NOMO-1 (cell line): ENCODE data around the gene OXA1L.
"Not testable (repeated sequence)": the region's sequence is repeated elsewhere in the genome, so short reads cannot be mapped to it uniquely, and the experiment has no call there.

Experiments used
- DNase-seq, 2 experiments: peaks; one replicate each; lab custom pipeline; 2025; ENCODE audit not compliant: unreplicated experiment in 2 of 2; lab: John Stamatoyannopoulos, UW

OXA1L gene

DNA sequence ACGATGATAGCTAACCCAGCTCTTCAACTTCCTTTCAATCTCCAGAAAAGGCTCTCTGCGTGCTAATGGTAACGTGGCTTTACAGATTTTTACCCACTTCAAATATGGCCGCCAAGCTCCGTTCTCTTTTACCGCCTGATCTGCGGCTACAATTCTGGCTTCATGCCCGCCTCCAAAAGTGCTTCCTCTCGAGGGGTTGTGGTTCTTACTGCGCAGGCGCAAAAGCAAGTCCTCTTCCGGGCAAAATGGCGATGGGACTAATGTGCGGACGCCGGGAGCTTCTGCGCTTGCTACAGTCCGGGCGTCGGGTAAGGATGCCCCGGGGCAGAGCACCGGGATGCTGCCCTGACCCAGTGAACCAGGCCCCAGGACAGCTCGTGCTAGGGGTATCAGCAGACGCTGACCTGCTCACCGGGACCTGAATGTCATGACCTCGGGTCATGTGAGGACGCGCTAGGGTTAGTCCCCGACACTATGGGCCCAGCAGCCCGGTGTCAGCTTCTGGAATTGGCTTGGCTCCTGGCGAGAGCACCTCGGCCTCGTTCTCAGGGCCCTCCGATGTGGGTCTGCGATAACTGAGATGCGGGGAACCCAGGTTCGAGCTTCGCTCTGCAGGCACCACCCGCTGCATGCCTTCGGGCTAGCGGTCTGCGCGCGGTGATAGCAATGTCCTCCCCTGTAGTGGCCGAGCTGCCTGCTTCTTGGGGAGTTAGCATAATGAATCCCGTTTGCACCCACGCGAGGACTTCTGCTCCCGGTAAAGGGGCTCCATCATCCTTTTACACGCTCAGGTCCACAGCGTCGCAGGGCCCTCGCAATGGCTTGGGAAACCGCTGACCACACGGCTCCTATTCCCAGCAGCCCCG lies at the start of gene OXA1L:
Gene OXA1L, plus strand, starts transcription at position 232 of the 866 bp plus-strand sequence. Its CDS starts 14 bp downstream, at position 246.
- peak; percentile 96 for DNase-seq

DNA sequence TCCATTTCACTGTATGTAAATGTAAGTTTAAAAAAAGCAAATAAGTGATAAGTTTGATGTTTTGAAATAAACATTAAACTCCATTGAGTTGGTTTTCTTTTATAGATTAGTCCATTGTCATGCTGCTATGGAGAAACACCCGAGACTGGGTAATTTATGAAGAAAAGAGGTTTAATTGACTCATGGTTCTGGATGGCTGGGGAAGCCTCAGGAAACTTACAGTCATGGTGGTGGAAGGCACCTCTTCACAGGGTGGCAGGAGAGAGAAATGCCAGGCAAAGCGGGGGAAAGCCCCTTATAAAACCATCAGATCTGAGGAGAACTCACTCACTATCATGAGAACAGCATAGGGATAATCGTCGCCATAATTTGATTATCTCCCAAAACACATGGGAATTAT lies 48.4 kb upstream of the OXA1L start:
- DNase-seq: no peak

DNA sequence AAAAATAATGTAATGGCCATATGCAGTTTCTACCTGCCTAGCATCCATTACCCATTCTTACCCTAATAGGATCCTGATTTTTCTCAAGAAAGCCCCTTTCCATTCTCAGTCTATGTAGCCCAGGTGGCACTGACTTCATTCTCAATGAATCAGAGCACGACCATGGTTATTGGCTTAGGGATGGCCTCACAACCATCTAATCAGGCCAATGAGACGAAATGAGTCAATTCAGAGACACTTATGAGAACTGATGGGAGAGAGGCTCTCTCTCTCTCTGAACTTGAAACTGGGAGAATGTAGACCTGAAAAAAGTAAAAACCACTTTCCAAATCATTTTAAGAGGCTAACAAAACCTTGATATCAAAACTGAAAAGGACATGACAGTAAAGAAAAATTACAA lies 45.3 kb upstream of the OXA1L start:
- DNase-seq: no peak

DNA sequence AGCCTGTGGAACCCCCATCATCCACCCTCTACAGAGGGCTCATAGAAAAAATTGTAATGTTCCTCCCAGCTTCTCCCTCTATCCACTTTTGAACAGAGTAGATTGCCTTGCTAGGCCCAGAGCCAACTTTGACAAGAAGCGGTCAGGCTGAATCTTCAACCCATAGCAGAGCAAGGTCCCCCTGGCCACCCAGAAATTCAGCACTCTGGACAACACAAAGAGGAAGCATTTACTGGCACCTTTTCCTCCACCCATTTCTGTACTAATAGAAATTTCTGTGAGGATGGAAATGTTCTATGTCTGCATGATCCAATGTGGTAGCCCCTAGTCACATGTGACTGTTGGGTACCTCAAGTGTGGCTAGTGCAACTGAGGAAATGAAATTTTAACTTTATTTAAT lies 42.7 kb upstream of the OXA1L start:
- DNase-seq: no peak

DNA sequence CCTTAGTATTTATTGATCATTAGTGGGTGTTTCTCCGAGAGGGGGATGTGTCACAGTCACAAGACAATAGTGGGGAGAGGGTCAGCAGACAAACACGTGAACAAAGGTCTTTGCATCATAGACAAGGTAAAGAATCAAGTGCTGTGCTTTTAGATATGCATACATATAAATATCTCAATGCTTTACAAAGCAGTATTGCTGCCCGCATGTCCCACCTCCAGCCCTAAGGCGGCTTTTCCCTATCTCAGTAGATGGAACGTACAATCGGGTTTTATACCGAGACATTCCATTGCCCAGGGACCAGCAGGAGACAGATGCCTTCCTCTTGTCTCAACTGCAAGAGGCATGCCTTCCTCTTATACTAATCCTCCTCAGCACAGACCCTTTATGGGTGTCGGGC lies 41.6 kb upstream of the OXA1L start:
- not testable (repeated sequence) for DNase-seq

DNA sequence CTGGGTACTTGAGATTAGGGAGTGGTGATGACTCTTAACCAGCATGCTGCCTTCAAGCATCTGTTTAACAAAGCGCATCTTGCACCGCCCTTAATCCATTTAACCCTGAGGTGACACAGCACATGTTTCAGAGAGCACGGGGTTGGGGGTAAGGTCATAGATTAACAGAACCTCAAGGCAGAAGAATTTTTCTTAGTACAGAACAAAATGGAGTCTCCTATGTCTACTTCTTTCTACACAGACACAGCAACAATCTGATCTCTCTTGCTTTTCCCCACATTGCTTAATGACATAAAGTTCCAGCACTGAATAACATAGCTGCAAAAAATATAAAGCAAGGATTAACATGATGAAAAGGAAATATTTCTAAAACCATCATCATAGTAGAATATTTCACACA lies 41.1 kb upstream of the OXA1L start:
- DNase-seq: not testable (repeated sequence)

DNA sequence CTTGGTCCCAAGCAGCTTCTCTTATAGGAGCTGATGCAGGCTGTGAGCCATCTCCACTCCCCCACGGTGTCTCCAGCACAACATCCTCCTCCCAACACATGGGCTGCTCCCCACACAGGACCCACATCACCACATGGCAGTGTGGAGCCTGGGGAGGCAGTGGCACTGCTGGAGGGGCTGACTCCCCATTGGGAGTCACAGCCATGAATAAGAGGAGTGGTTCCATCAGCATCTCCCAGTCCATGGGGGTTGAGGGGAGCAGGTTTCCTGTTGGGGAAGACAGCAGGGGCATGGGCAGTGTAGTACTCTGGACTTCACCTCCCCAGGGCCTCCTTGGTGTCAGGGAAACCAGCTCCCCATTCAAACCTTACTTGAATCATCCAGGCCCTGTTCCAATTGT lies 40.5 kb upstream of the OXA1L start:
- DNase-seq: no peak

DNA sequence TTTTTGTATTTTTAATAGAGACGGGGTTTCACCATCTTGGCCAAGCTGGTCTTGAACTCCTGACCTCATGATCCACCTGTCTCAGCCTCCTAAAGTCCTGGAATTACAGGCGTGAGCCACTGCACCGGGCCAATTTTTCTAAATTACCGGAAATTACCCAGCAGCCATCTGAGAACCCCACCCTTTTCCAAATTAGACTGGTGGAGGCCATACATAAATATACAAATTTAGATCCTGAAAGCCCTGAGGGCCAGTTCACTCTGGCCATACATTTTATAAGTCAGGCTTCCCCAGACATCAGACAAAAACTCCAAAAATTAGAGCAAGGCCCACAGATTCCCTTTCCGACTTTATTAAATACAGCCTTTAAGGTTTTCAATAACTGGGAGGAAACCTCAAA lies 34.4 kb upstream of the OXA1L start:
- not testable (repeated sequence) for DNase-seq

DNA sequence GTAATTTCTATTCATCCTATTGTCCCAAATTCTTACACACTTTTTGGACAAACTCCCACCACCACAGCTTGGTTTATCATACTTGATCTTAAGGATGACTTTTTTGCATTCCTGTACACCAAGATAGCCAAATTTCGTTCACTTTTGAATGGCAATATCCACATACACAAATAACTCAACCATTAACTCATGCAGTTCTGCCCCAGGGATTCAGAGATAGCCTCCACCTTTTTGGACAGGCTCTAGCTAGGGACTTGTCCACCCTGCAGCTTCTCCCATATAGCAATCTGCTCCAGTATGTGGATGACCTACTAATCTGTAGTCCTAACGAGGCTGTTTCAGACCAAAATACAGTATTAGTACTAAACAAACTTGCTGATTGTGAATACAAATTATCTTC lies 32.7 kb upstream of the OXA1L start:
- DNase-seq: no peak

DNA sequence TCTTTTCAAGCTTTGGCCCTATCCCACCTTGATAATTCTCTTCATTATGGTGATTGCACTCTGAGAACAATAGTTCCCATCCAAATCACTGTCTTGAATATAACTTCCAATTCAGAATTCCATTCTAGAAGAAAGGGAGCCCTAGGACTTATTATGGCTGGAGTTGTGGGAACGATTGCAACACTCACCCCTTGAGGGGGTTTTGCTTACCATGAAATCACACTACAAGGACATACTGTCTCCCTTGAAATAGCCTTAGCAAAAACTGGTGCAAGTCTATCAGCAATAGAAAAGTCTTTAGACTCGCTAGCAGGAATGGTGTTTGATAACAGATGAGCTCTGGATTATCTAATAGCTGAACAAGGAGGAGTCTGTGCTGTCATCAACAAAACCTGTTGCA lies 31.4 kb upstream of the OXA1L start:
- no peak for DNase-seq

DNA sequence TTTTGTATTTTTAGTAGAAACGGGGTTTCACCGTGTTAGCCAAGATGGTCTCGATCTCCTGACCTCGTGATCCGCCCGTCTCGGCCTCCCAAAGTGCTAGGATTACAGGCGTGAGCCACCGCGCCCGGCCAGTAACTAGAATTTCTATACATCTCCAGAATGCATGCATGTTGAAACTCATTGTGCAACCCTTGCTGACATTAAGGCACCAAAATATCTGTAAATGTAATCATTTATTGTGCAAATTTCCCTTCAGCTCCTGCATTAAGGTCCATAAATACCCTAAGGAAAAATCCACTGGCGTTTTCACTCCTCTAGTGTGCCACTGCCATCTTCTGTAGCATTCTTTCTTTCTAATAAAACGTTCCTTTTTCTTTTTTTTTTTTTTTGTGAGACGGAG lies 30.1 kb upstream of the OXA1L start:
- not testable (repeated sequence) for DNase-seq

DNA sequence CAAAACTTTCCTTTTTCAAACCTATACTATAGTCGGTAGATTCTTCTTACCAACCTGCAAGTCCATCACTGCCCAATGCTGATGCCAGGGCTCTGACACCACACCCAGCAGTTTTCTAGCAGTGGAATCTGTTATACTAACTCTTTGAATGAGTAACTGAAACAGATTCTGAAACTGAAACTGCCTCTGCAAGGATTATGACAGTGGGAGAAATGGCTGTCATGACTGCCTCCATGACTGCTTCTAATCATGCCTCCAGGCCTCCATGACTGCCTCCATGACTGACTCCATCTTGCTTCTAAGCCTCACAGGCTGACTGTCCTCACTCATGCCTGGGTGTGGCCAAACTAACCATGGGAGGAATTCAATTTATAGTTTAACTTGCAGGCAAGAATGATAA lies 29.4 kb upstream of the OXA1L start:
- no peak for DNase-seq

DNA sequence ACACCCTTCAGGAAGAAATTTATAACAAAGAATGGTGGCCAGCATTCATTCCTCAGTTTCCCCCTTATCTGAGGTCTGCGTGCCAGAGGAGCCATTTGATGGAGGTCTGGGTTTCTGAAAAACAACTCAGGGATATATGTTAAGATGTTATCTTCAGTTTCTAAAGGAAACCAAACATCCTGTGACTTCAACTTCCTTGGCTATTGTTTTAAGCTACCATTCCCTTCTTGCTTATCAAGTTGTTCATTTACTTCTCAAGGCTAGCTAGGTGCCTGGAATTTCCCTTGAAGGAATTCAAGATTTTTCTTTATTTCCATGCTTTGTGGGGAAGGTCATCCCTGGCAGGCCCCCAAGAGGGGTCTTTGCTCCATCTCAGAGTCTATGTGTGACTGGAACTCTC lies 27.1 kb upstream of the OXA1L start:
- DNase-seq: no peak

DNA sequence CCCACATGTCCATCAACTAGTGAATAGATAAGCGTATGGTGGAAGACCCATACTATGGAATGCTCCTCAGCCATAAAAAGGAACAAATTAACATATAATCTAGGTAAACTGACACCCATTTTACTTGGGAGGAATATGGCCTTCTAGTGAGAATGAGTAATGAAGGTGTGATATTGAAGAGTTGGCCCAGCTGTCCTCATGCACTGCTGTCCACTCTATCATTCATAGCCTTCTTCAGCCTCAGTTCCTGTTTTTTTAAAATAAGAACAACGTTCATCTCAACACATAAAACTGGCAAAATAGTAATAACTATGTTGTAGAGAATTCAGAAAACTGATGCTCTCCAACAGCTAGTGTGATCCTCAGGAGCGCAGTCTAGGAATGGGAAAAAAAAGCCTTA lies 26.5 kb upstream of the OXA1L start:
- no peak for DNase-seq

DNA sequence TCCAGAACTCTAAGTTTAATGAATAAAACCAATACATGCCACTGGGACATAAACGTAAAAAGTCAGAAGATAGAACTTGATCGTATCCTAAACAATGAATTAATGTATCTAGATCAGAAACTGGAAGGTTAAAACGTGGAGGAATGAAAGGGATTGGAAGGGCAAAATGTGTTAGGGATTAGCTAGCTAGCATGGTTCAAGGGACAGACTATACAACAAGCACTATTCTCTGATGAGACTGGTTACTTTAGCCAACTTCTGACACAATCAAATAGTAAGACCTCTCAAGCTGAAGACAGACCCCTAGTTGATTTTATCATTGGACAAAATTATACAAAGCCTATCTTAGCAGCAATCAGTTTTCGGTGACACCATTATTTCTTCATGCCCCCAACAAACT lies 18.7 kb upstream of the OXA1L start:
- no peak for DNase-seq

DNA sequence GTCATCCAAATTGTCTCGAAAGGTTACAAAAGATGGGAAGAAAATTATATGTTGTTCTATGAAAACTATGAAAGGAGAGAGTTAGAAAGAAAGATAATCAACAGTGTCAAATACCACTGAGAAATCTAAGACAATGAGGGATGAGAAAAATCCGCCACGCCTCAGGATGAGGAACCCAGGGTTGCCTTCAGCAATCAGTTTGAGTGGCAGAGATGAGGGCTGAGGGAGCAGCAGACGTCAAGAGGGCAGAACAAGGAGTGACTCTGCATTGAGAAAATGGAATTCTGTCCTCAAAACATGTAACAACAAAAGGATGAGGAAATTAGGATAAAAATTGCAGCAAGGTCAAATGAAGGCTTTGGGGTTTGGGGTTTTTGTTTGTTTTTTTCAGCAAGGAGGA lies 18.3 kb upstream of the OXA1L start:
- DNase-seq: peak; percentile 3 to 40

DNA sequence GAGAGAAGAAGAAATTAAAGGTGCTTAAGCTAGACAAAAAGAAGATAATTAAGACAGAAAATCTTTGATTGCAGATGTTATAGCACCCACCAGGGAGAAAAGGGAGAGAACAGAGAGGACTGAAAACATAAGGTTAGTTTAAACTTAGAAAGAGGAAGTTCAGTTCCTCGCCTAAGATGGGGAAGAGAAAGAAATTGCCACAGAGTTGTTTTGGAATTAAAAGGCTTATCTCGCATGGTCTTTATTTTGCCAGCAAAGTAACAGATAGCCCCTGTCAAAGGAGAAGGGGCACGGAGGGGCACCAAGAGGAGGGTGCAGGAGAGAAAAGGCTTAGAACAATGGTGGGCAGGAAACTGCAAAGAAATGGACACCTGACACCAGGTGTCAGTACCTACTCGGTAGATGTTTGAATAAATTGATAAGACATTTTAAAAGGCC lies 17.8 kb upstream of the OXA1L start:
- DNase-seq: peak; percentile 42 to 74

DNA sequence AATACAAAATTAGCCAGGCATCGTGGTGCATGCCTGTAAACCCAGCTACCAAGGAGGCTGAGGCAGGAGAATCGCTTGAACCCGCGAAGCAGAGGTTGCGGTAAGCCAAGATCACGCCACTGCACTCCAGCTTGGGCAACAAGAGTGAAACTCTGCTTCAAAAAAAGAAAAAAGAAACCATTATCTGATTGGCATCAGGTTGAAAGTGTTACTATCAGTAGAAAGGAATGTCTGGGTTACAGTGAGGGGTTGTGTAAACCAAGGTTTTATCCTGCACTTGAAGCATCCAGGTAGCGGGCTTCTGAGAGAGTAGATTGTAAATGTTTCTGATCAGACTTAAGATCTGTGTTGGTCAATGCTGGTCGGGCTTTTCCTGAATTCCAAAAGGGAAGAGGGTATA lies 14.1 kb upstream of the OXA1L start:
- DNase-seq: no peak

DNA sequence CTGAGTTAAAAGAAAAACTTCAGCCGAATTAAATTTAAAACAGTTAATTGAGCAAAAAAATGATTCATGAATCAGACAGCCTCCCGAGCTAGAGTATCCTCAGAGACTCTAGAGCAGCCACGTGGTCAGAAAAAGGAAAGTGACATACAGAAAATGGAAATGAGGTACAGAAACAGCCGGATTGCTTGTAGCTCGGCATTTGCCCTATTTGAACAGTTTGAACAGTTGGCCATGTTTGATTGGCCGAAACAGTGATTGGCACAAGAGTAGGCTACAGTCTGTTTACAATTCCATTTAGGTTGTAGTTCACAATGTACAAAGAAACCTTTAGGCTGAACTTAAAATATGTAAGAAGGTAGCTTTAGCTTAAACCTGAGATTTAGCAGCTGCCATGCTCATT lies 12.9 kb upstream of the OXA1L start:
- peak; percentile 3 to 33 for DNase-seq

DNA sequence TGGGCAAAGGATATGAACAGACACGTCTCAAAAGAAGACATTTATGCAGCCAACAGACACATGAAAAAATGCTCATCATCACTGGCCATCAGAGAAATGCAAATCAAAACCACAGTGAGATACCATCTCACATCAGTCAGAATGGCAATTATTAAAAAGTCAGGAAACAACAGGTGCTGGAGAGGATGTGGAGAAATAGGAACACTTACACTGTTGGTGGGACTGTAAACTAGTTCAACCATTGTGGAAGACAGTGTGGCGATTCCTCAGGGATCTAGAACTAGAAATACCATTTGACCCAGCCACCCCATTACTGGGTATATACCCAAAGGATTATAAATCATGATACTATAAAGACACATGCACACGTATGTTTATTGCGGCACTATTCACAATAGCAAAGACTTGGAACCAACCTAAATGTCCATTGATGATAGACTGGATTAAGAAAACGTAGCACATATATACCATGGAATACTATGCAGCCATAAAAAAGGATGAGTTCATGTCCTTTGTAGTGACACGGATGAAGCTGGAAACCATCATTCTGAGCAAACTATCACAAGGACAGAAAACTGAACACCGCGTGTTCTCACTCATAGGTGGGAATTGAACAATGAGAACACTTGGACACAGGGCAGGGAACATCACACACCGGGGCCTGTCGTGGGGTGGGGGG lies 8.4 kb upstream of the OXA1L start:
- DNase-seq: not testable (repeated sequence)

DNA sequence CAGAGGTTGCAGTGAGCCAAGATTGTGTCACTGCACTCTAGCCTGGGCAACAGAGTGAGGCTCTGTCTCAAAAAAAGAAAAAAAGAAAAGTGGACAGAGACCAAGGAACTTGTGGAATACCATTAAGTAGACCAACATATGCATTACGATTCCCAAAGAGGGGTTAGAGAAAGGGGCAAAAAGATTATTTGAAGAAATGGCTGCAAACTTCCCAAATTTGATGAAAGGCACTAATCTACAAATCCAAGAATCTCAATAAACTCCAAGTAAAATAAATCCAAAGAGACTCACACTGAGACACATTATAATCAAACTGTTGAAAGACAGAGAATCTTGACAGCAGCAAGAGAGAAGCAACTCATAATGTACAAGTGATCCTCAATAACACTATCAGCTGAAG lies 4.8 kb upstream of the OXA1L start:
- no peak for DNase-seq

DNA sequence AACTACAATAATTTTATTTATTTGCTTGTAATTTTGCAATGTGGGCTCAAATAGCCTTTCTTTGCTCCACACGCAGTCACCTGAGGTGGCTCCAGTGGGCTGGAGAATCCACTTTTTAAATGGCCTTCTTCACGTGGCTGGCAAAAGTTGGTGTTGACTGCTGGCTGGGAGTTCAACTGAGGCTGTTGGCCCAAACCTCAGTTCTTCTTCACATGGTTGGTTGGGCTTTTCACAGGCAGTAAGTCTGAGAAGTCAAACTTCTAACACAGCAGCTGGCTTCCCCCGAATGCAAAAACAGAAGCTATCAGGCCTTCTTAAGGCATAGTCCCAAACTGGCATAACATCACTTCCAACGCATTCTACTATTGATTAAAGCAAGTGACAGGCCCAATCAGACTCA lies 2.1 kb upstream of the OXA1L start:
- DNase-seq: no peak
